HL-60 (cell line): ENCODE data around the gene KRTAP5-3.

Experiments used
- GABPA ChIP-seq: IDR thresholded peaks from 2 replicates; pipeline ENCODE4 v1.6.1; 2012; ENCODE audit warnings: low read depth
- POLR2AphosphoS5 ChIP-seq: IDR thresholded peaks from 2 replicates; pipeline ENCODE4 v1.6.1; 2012; ENCODE audit warnings: low read depth
- REST ChIP-seq: IDR thresholded peaks from 2 replicates; pipeline ENCODE4 v1.6.1; 2012; ENCODE audit warnings: low read depth; ENCODE audit not compliant: insufficient replicate concordance
- TF ChIP-seq, protein P1 (sequence below): IDR thresholded peaks from one replicate; pipeline ENCODE4 v1.5.1; 2011; ENCODE audit warnings: low read length, control low read depth, inconsistent platforms; ENCODE audit not compliant: insufficient read depth

DNA sequence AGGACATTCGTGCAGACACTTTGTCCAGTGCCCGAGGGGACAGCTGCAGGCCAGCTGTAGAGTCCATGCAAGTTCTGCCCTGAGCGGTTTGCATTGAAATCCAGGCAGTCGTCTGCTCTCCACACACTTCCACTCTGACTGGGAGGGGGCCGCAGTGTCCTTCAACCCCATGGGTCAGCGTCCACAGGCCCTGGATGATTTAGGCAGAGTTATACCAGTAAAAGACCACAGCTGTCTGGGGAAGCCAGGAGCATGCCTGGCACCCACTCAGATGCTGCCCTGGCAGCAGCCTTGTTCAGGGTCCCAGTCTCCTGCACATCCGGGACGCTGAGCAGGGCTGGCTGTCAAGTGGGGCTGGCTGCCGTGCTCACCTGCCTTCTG lies 47.8 kb upstream of the KRTAP5-3 start:
- TF ChIP-seq, protein P1, sequence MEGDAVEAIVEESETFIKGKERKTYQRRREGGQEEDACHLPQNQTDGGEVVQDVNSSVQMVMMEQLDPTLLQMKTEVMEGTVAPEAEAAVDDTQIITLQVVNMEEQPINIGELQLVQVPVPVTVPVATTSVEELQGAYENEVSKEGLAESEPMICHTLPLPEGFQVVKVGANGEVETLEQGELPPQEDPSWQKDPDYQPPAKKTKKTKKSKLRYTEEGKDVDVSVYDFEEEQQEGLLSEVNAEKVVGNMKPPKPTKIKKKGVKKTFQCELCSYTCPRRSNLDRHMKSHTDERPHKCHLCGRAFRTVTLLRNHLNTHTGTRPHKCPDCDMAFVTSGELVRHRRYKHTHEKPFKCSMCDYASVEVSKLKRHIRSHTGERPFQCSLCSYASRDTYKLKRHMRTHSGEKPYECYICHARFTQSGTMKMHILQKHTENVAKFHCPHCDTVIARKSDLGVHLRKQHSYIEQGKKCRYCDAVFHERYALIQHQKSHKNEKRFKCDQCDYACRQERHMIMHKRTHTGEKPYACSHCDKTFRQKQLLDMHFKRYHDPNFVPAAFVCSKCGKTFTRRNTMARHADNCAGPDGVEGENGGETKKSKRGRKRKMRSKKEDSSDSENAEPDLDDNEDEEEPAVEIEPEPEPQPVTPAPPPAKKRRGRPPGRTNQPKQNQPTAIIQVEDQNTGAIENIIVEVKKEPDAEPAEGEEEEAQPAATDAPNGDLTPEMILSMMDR = no peak
- TF ChIP-seq POLR2AphosphoS5 (no peak), REST (no peak), GABPA (no peak)
